Stimulated activated effector memory CD8-positive, alpha-beta T cell treated with anti-CD3 and anti-CD28 coated beads, Interleukin-12 subunit alpha, Interleukin-12 subunit beta, amount 100 ng/mL, for 72 hours (primary cell): Measurements from ENCODE around the gene NCSTN.
"Not testable (repeated sequence)": the region's sequence is repeated elsewhere in the genome, so short reads cannot be mapped to it uniquely, and the experiment has no call there.

Experiments
- ATAC-seq: fragments of 150-1000 bp; cut with Tn5 transposase; 2 replicates; pipeline ENCODE4 v1.10.0; 2021
- DNase-seq, 2 donors: peaks; one replicate each; pipeline ENCODE4 v3.0.0; 2021 to 2022; ENCODE audit warnings: low spot score in 2 of 2
- H3K27ac Mint-ChIP-seq: one replicate; pipeline ENCODE4 v1.8.0; 2022; ENCODE audit warnings: mild to moderate bottlenecking, mixed read lengths
- H3K36me3 Mint-ChIP-seq: one replicate; pipeline ENCODE4 v1.8.0; 2022; ENCODE audit warnings: mild to moderate bottlenecking, mixed read lengths
- H3K4me1 Mint-ChIP-seq: one replicate; pipeline ENCODE4 v1.8.0; 2022; ENCODE audit warnings: mixed read lengths
- H3K4me3 Mint-ChIP-seq: one replicate; pipeline ENCODE4 v1.8.0; 2022; ENCODE audit warnings: mild to moderate bottlenecking, mixed read lengths
- H3K9me3 Mint-ChIP-seq: one replicate; pipeline ENCODE4 v1.8.0; 2022; ENCODE audit warnings: mixed read lengths

NCSTN gene

GRCh38 chr1:160374306-160375110, 31.3 kb downstream of the NCSTN start:
- Mint-ChIP-seq H3K4me3 (no peak overlapping the region), H3K27ac (peak overlapping the region; percentile 67), H3K9me3 (no peaks in the 10 kb centered on the region), H3K36me3 (no peaks in the 10 kb centered on the region), H3K4me1 (peaks cover 17% of the 10 kb centered on the region)
- DNase-seq (no peak), ATAC-seq (no peak)

- DNase-seq (no peak), ATAC-seq (peak; percentile 82)
- Mint-ChIP-seq H3K9me3 (no peaks in the 10 kb centered on the region), H3K27ac (peak overlapping the region; percentile 35), H3K4me1 (peaks cover 17% of the 10 kb centered on the region), H3K36me3 (no peaks in the 10 kb centered on the region), H3K4me3 (peak overlapping the region; percentile 43)
These were observed 32.8 kb downstream of the NCSTN start for GRCh38 chr1:160375788-160376524.

GRCh38 chr1:160376525-160377131, 33.4 kb downstream of the NCSTN start:
- Mint-ChIP-seq H3K4me1 (peaks cover 17% of the 10 kb centered on the region), H3K36me3 (no peaks in the 10 kb centered on the region), H3K9me3 (no peaks in the 10 kb centered on the region), H3K27ac (peak overlapping the region; percentile 35), H3K4me3 (peak overlapping the region; percentile 43)
- peak; percentile 80 for ATAC-seq
- no peak for DNase-seq

GRCh38 chr1:160377585-160378206, 34.5 kb downstream of the NCSTN start:
- DNase-seq (no peak), ATAC-seq (no peak)
- no peak overlapping the region for H3K27ac Mint-ChIP-seq
- no peaks in the 10 kb centered on the region for H3K9me3 Mint-ChIP-seq
- H3K36me3 Mint-ChIP-seq = no peaks in the 10 kb centered on the region
- H3K4me1 Mint-ChIP-seq = peaks cover 17% of the 10 kb centered on the region
- no peak overlapping the region for H3K4me3 Mint-ChIP-seq

- not testable (repeated sequence) for H3K9me3 Mint-ChIP-seq, DNase-seq, H3K4me1 Mint-ChIP-seq, ATAC-seq, H3K27ac Mint-ChIP-seq, H3K4me3 Mint-ChIP-seq, H3K36me3 Mint-ChIP-seq
These were observed 41.6 kb downstream of the NCSTN start for GRCh38 chr1:160384812-160385211.

GRCh38 chr1:160388406-160388805, 45.2 kb downstream of the NCSTN start:
- DNase-seq, H3K27ac Mint-ChIP-seq, H3K4me3 Mint-ChIP-seq, H3K36me3 Mint-ChIP-seq, H3K9me3 Mint-ChIP-seq, H3K4me1 Mint-ChIP-seq, ATAC-seq: not testable (repeated sequence)

GRCh38 chr1:160394673-160395072, 51.5 kb downstream of the NCSTN start:
- DNase-seq = no peak
- H3K4me3 Mint-ChIP-seq = no peak overlapping the region
- H3K4me1 Mint-ChIP-seq = no peaks in the 10 kb centered on the region
- no peaks in the 10 kb centered on the region for H3K36me3 Mint-ChIP-seq
- H3K27ac Mint-ChIP-seq = no peak overlapping the region
- ATAC-seq = no peak
- H3K9me3 Mint-ChIP-seq = no peaks in the 10 kb centered on the region

- H3K9me3 Mint-ChIP-seq = no peaks in the 10 kb centered on the region
- DNase-seq (no peak), ATAC-seq (no peak)
- H3K4me3 Mint-ChIP-seq = no peak overlapping the region
- peaks cover 17% of the 10 kb centered on the region for H3K4me1 Mint-ChIP-seq
- H3K27ac Mint-ChIP-seq = no peak overlapping the region
- no peaks in the 10 kb centered on the region for H3K36me3 Mint-ChIP-seq
These were observed 54.5 kb downstream of the NCSTN start for GRCh38 chr1:160397651-160398050.

- H3K4me3 Mint-ChIP-seq = no peak overlapping the region
- no peak for DNase-seq
- peak; percentile 18 for ATAC-seq
- no peak overlapping the region for H3K27ac Mint-ChIP-seq
- H3K9me3 Mint-ChIP-seq = no peaks in the 10 kb centered on the region
- H3K36me3 Mint-ChIP-seq = no peaks in the 10 kb centered on the region
- peaks cover 17% of the 10 kb centered on the region for H3K4me1 Mint-ChIP-seq
These were observed 55.6 kb downstream of the NCSTN start for GRCh38 chr1:160398823-160399222.

- ATAC-seq (no peak), DNase-seq (no peak)
- peak overlapping the region; percentile 46 for H3K4me3 Mint-ChIP-seq
- no peaks in the 10 kb centered on the region for H3K36me3 Mint-ChIP-seq
- no peaks in the 10 kb centered on the region for H3K9me3 Mint-ChIP-seq
- H3K4me1 Mint-ChIP-seq = peaks cover 17% of the 10 kb centered on the region
- H3K27ac Mint-ChIP-seq = no peak overlapping the region
These were observed 56.5 kb downstream of the NCSTN start for GRCh38 chr1:160399544-160400222.

- peak within 1 kb of the TSS; percentile 46 for H3K4me3 Mint-ChIP-seq
- peaks cover 17% of the 10 kb centered on the region for H3K4me1 Mint-ChIP-seq
- DNase-seq (peak in 1 of 2 donors; percentile 67), ATAC-seq (peak; percentile 49)
- H3K9me3 Mint-ChIP-seq = no peaks in the 10 kb centered on the region
- peak within 1 kb of the TSS; percentile 1 for H3K27ac Mint-ChIP-seq
- H3K36me3 Mint-ChIP-seq = no peaks in the 10 kb centered on the region
These were observed 57.1 kb downstream of the NCSTN start, which contains the start of gene VANGL2 for GRCh38 chr1:160400223-160400645. TSS of gene VANGL2 (plus strand) at chr1:160400564. CDS start at chr1:160415838, 15,274 bp downstream.

GRCh38 chr1:160400646-160401486, 57.7 kb downstream of the NCSTN start:
- H3K4me3 Mint-ChIP-seq = peak overlapping the region; percentile 46
- no peaks in the 10 kb centered on the region for H3K9me3 Mint-ChIP-seq
- peak; percentile 30 for ATAC-seq
- H3K4me1 Mint-ChIP-seq = peaks cover 17% of the 10 kb centered on the region
- peak overlapping the region; percentile 1 for H3K27ac Mint-ChIP-seq
- no peak for DNase-seq
- H3K36me3 Mint-ChIP-seq = no peaks in the 10 kb centered on the region

- Mint-ChIP-seq H3K4me3 (peak overlapping the region; percentile 46), H3K27ac (peak overlapping the region; percentile 1), H3K9me3 (no peaks in the 10 kb centered on the region), H3K36me3 (no peaks in the 10 kb centered on the region), H3K4me1 (peaks cover 17% of the 10 kb centered on the region)
- ATAC-seq (no peak), DNase-seq (no peak)
These were observed 58.3 kb downstream of the NCSTN start for GRCh38 chr1:160401487-160401805.
